ENCODE results near the gene MYOG.

- no peak for TF ChIP-seq CTCF (IDR thresholded peaks at IDR 0.05)
- no peak for TF ChIP-seq EP300 (IDR thresholded peaks at IDR 0.05; ENCODE audit: low read depth)
- no peak for TF ChIP-seq POLR2A (IDR thresholded peaks at IDR 0.05)
- TF ChIP-seq POLR2AphosphoS5 (IDR thresholded peaks at IDR 0.05), result no peak
Measured at GRCh38 chr1:203121186-203122015, 35.6 kb upstream of the MYOG start.

Data from transverse colon (tissue), 4 donors.